ENCODE measurements around the gene XRCC6. TPM values are rescaled to one million over a fixed set of nuclear protein-coding genes. Genes with fewer than 3 reads are reported as not detected.

XRCC6 gene
- total RNA-seq, 1 donor from 2014 or later = 158 TPM

DNA sequence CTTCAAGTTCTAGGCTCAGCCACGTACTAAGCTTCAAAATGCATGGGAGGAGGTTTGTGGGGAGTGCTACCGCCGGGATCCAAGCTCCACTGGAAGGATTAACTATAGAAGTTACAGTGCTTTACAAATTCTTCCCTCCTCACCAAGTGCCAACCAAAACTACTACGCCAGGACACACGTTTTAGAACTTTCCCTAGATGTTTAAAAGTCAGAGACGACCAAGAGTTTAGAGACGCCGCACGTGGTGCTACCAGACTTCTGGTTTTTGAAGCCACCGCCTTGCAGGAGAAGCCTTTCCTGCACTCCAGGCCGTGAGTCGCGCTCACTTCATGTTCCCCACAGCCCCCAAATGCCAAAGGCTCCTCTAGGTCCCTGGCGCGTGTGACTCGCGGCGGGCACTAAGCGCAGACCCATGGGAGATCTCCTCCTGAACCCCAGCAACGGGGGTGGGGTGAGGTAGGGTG, 66.8 kb downstream of the XRCC6 start:
- Histone ChIP-seq H3K27me3 (no peaks in the 10 kb centered on the region), H3K4me1 (peaks cover 40% of the 10 kb centered on the region), H3K9me3 (no peaks in the 10 kb centered on the region), H3K36me3 (no peaks in the 10 kb centered on the region), H3K4me3 (peak overlapping the region; percentile 73 to 88), H3K27ac (peak overlapping the region; percentile 97)
- TF ChIP-seq POLR2A (IDR thresholded peaks at IDR 0.05) (no peak), POLR2AphosphoS5 (IDR thresholded peaks at IDR 0.05; ENCODE audit: insufficient read depth in 1 of 2, low read depth in 1 of 2) (no peak)
- TF ChIP-seq, protein P1, sequence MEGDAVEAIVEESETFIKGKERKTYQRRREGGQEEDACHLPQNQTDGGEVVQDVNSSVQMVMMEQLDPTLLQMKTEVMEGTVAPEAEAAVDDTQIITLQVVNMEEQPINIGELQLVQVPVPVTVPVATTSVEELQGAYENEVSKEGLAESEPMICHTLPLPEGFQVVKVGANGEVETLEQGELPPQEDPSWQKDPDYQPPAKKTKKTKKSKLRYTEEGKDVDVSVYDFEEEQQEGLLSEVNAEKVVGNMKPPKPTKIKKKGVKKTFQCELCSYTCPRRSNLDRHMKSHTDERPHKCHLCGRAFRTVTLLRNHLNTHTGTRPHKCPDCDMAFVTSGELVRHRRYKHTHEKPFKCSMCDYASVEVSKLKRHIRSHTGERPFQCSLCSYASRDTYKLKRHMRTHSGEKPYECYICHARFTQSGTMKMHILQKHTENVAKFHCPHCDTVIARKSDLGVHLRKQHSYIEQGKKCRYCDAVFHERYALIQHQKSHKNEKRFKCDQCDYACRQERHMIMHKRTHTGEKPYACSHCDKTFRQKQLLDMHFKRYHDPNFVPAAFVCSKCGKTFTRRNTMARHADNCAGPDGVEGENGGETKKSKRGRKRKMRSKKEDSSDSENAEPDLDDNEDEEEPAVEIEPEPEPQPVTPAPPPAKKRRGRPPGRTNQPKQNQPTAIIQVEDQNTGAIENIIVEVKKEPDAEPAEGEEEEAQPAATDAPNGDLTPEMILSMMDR (IDR thresholded peaks at IDR 0.05) = no peak
- no peak for DNase-seq (ENCODE audit: extremely low spot score in 2 of 2)
- intact Hi-C loops (cut with DNase I) = no loop called here

DNA sequence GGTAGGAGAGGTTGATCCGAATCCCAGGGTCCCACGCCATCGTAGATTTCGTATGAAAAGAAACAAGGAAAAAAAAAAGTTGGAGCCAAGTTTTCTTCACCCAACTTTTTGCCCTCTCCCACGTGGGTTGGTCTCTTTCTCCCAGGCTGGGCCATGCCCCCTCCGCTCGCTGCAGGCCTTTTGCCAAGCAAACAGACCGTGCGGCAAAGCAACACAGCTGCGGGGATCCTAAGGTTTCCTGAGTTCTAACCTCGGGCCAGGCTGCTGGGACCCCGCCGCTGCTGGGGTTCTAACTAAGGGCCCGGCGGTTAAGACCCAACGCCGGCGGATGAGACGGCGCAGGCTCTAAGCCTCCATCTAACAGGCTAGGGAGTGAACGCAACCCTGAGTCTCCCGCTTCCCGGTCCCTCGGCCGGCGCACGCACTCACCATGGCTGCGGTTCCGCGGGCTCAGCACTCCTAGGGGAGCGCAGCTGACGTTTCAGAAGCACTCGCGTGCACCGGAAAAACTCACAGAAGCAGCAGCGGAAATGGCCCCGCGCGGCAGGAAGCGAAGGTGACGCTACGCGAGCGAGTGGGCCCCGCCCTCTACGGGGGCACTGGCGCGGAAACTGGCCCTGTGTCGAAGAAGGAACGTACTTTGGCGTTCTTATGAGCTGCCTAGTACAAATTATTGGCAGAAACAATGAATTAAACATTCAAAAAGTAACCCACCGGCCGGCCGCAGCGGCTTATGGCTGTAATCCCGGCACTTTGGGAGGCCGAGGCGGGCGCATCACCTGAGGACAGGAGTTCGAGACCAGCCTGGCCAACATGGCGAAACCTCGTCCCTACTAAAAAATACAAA, 67.5 kb downstream of the XRCC6 start, which contains the start of gene SNU13:
Gene SNU13 (minus strand): TSS at position 503 of the 847 bp plus-strand sequence. CDS start 71 bp downstream, at position 432.
- no peaks in the 10 kb centered on the region for H3K27me3 ChIP-seq
- TF ChIP-seq POLR2A (IDR thresholded peaks at IDR 0.05) = peak in 1 of 2 donors; percentile 75
- TF ChIP-seq POLR2AphosphoS5 (IDR thresholded peaks at IDR 0.05; ENCODE audit: insufficient read depth in 1 of 2, low read depth in 1 of 2) = peak; percentile 97 to 98
- TF ChIP-seq, protein P1 (IDR thresholded peaks at IDR 0.05) = no peak
- no peaks in the 10 kb centered on the region for H3K9me3 ChIP-seq
- no peaks in the 10 kb centered on the region for H3K36me3 ChIP-seq
- intact Hi-C loops (cut with DNase I) = no loop called here
- peaks cover 37% of the 10 kb centered on the region for H3K4me1 ChIP-seq
- peak within 1 kb of the TSS; percentile 73 to 88 for H3K4me3 ChIP-seq
- peak in 1 of 2 donors; percentile 91 for DNase-seq (ENCODE audit: extremely low spot score in 2 of 2)
- peak within 1 kb of the TSS; percentile 97 for H3K27ac ChIP-seq

DNA sequence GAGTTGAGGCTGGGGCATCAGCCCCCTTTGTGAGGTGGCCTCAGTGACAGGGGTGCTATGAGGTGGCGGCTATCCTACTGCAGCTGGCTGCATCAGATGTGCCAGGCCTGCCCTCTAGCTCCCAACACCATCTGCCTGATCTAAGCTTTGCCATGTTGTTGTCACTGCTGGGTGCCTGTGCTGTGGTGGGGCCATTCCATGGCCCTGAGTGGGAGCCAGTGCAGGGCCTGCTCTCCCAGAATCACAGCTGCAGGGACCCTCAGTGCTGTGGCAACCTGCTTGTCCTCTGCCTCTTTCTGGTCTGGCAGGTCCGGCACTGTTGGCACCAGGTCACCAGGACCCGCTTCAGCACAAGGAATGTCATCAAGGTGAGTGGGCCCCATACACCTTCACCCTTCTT, 69.4 kb downstream of the XRCC6 start:
- peaks cover 30% of the 10 kb centered on the region for H3K4me1 ChIP-seq
- H3K27ac ChIP-seq = no peak overlapping the region
- no peak for DNase-seq (ENCODE audit: extremely low spot score in 2 of 2)
- no peaks in the 10 kb centered on the region for H3K9me3 ChIP-seq
- intact Hi-C loops (cut with DNase I) = loop anchor here (2.0 kb wide), 1 partner anchor 24 kb away; no protein-coding TSS in a partner anchor
- no peaks in the 10 kb centered on the region for H3K27me3 ChIP-seq
- TF ChIP-seq POLR2AphosphoS5 (IDR thresholded peaks at IDR 0.05; ENCODE audit: insufficient read depth in 1 of 2, low read depth in 1 of 2) = no peak
- TF ChIP-seq, protein P1 (IDR thresholded peaks at IDR 0.05) = no peak
- no peak for TF ChIP-seq POLR2A (IDR thresholded peaks at IDR 0.05)
- H3K36me3 ChIP-seq = no peaks in the 10 kb centered on the region
- no peak overlapping the region for H3K4me3 ChIP-seq

DNA sequence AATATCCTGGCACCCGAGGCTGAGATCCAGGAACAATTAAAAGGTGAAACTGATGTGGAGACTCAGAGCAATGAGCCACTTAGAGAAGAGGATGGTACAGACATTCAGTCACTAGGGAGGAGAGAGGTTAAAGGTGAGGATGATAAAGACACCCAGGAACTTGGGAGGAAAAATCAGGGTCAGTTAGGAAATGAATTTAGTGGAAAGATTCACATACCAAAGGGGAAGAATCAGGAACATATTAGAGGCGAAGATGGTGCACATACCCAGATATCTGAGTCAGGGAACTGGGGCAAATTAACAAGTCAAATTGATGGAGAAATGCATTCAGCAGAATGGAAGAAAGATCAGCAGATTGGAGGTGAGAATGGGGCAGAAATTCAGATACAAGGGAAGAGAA, 74.1 kb downstream of the XRCC6 start:
- Histone ChIP-seq H3K4me3 (no peak overlapping the region), H3K4me1 (peaks cover 19% of the 10 kb centered on the region), H3K9me3 (no peaks in the 10 kb centered on the region), H3K27me3 (no peaks in the 10 kb centered on the region), H3K27ac (no peak overlapping the region), H3K36me3 (no peaks in the 10 kb centered on the region)
- intact Hi-C loops (cut with DNase I) = loop anchor here (2.0 kb wide), 1 partner anchor 246 kb away; no protein-coding TSS in a partner anchor
- no peak for TF ChIP-seq POLR2A (IDR thresholded peaks at IDR 0.05)
- no peak for TF ChIP-seq POLR2AphosphoS5 (IDR thresholded peaks at IDR 0.05; ENCODE audit: insufficient read depth in 1 of 2, low read depth in 1 of 2)
- TF ChIP-seq, protein P1 (IDR thresholded peaks at IDR 0.05) = no peak
- no peak for DNase-seq (ENCODE audit: extremely low spot score in 2 of 2)

DNA sequence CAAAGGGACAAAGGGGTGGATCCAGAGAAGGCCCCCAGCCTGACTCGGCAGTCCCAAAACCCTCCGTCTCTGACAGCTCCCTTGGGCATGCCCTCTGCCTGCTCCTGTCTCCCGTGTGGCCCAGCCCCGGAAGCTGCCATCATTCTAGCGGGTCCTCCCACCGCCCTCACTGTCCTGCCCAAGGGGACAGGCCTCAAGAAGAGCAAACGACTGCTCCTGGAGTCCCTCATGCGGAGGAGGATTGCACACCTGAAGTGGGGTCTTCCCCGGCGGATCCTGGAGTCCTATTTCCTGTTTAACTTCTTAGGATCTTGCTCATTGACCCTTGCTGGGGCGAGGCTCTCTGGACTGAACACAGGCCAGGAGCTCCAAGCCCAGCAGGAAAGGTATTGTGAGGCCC, 75.6 kb downstream of the XRCC6 start:
- Histone ChIP-seq H3K36me3 (no peaks in the 10 kb centered on the region), H3K4me3 (no peak overlapping the region), H3K4me1 (peaks cover 19% of the 10 kb centered on the region), H3K27ac (peak overlapping the region; percentile 7), H3K27me3 (no peaks in the 10 kb centered on the region), H3K9me3 (no peaks in the 10 kb centered on the region)
- intact Hi-C loops (cut with DNase I) = no loop called here
- DNase-seq (ENCODE audit: extremely low spot score in 2 of 2) = no peak
- TF ChIP-seq POLR2AphosphoS5 (IDR thresholded peaks at IDR 0.05; ENCODE audit: insufficient read depth in 1 of 2, low read depth in 1 of 2) (no peak), POLR2A (IDR thresholded peaks at IDR 0.05) (no peak)
- TF ChIP-seq, protein P1 (IDR thresholded peaks at IDR 0.05) = no peak

Data from vagina (tissue), 2 donors.